OCI-M2 (cell line): ENCODE measurements around the gene AGPAT2.

Experiments
- DNase-seq: peaks from one replicate; lab custom pipeline; 2025; ENCODE audit not compliant: unreplicated experiment; lab: John Stamatoyannopoulos, UW

The AGPAT2 gene

DNA sequence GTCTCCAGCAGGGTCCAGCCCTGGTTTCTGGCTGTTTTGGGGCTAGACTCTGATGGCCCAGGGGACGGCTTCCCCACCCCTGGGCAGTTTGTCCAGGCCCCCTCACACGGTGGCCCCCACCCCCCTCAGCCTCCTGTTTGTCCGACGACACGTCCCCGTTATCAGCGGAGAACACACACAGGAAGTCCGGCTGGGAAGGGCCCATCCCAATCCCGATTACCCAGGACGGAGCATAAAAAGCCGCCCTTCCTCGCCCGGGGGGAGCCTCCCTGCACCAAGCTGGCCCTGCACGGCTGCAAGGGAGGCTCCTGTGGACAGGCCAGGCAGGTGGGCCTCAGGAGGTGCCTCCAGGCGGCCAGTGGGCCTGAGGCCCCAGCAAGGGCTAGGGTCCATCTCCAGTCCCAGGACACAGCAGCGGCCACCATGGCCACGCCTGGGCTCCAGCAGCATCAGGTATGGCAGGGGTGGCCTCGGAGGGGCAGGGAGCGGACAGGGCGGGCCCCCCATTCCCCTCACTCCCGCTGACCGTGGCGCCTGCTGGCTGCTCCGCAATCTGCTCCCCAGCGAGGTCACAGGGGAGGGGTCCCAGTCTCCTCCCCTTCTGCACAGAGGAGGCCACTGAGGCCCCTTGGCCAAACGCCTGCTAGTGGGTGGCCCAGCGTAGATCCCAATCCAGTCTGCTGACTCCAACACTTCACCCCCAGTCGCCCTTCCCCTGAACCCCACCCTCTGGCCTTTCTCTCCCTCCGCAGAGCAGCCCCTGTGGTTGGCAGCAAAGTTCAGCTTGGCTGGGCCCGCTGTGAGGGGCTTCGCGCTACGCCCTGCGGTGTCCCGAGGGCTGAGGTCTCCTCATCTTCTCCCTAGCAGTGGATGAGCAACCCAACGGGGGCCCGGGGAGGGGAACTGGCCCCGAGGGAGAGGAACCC is 24.3 kb downstream of the AGPAT2 start, which contains the start of gene EGFL7:
EGFL7 (plus strand) TSS at position 261 of the 926 bp plus-strand sequence. CDS start 5,367 bp downstream, outside the sequence.
- DNase-seq, result no peak

DNA sequence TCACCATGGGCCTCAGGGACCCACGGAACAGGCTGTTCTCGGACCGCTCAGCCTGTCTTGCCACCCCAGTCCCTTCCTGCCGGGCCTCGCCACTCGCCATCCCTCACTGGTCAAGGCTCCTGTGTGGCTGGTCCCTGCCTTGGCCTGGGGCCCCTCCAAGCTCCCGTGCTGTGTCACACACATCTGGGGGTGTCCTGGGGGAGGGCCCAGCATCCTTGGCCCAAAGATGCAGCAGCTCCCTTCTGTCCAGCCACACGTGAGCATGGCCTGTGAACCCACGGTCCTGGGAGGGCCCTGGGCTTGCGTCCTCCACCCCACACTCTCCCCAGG is 25.0 kb downstream of the AGPAT2 start:
- DNase-seq, result no peak

- no peak for DNase-seq
Measured at GRCh38 chr9:136661641-136662325, 25.5 kb downstream of the AGPAT2 start.

DNA sequence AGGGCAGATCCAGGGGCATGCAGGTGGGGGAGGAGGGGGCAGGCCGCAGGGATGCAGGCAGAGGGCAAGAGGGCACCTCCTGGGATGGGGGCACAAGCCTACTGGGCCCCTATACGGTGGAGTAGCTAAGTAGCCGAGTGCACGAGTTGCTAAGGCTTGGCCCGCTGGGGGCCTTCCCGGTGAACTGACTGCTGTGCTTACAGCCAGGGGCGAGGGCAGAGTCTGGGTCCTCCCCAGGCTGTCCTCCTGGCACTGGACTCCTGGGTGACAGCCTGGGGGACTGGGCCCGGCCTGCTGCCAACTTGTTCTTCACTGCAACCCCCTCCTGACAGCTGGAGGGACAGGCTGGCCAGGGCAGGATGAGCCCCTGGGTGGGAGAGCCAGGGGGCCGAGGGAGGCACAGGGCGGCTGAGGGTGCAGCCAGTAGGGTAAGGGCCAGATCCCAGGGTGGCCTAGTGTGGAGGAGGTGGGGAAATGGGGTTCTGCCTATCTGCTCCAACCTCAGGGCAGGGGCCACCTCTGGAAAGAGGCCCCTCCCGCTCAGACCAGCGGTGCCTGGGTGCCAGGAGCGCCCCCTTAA is 26.2 kb downstream of the AGPAT2 start:
- DNase-seq, result no peak

DNA sequence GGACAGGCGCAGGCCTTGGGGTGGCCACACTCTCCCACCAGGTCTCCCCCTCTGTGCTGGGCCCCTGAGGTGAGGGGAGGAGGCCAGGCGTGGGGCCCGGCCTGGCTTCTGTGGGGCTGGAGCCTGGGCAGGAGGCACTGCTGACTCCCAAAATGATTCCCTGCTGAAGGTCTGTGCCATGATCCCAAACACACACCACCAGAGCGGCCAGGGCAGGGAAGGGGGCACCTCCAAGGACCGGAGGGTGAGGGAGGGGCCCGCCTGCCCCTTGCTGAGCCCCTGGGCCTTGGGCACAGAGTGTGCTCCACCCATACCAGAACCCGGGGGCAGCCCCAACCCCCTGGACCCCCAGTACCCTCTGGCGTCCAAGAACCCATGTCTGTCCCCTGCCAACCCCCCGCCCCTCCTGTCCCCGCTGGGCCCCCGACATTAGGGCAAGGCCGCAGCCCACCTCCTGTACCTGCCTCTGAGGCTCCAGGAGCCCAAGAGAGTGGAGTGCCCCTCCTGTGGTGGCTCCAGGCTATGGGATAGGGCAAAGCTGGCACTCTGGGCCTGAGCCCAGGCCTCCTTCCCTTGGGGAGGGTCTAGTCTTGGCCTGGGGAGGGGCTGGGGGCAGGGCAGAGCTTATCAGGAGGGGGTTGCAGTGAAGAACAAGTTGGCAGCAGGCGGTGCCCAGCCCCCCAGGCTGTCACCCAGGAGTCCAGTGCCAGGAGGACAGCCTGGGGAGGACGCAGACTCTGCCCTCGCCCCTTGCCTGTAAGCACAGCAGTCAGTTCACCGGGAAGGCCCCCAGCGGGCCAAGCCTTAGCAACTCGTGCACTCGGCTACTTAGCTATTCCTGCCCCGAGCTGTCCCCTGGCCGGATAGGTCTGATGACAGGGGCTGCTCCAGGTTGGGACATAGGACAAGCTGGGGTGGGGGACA is 27.1 kb downstream of the AGPAT2 start:
- no peak for DNase-seq

- DNase-seq, result no peak
Measured at GRCh38 chr9:136658849-136659535, 28.3 kb downstream of the AGPAT2 start.

- DNase-seq, result no peak
Measured at GRCh38 chr9:136657974-136658848, 29.0 kb downstream of the AGPAT2 start.

DNA sequence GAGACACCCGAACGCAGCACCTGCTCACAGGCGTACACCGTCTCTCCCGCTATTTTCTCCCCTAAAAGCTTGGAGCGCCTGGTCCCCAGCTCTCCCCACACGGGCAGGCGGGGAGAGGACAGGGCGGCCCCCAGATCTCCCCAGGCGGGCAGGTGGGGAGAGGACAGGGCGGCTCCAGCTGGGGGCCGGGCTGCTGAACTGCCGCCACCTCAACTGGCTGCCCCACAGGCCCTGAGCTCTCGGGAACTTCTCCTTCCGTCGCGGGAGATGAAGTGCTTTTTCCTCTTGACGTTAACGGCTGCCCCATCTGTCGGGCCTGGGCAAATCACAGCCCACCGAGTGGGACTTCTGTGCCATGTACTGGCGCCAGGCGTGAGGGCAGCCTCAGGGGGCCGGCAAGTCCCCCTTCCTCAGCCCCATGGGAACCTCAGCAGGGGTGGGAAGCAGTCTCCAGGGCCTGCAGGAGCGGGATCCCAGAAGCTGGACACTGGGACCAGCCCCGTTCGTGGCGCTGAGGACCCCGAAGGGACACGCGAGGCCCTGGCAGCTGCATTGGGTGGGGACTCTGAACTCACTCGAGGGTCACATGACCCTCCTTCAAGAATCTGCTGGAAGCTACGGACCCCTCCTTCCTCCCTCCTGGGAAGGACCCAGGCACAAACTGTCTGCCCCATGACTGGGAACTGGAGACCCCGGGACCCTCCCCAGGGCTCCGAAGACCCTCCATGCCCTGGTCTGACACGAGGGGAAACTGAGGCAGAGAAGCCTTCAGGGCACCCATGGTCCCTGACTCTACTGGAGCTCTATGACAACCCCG is 30.3 kb downstream of the AGPAT2 start:
- no peak for DNase-seq

GRCh38 chr9:136656183-136656738 is 31.0 kb downstream of the AGPAT2 start:
- DNase-seq, result no peak

DNA sequence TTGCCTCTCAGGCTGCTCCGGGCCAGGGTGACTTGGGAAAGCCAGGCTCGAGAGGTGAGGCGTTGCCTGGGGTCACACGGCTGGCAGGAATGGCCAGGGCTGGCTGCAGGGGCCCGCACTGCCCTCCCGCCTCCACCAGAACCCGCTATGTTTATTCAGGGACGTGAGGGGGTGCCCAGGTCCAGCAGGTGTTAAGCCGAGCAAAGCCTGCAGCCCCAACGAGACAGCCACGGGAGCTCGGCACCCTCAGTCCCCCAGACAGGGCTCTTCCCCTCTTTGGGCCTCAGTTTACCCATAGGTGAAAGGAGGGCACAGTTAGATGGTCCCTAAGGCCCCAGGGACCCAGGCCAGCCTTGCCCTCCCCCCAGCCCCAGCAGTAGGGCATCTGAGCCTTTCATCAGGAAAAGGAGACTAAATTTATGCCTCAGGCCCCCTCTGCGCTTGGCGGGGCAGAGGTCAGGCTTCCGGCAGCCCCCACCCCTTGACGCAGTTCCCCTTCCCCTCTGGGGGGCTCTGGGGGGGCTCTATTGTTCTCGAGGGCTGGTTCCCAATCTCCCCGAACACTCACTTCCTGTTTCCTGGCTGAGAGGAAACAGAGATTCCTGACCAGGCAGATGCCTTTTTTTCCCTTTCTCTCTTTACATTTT is 31.6 kb downstream of the AGPAT2 start:
- no peak for DNase-seq

DNA sequence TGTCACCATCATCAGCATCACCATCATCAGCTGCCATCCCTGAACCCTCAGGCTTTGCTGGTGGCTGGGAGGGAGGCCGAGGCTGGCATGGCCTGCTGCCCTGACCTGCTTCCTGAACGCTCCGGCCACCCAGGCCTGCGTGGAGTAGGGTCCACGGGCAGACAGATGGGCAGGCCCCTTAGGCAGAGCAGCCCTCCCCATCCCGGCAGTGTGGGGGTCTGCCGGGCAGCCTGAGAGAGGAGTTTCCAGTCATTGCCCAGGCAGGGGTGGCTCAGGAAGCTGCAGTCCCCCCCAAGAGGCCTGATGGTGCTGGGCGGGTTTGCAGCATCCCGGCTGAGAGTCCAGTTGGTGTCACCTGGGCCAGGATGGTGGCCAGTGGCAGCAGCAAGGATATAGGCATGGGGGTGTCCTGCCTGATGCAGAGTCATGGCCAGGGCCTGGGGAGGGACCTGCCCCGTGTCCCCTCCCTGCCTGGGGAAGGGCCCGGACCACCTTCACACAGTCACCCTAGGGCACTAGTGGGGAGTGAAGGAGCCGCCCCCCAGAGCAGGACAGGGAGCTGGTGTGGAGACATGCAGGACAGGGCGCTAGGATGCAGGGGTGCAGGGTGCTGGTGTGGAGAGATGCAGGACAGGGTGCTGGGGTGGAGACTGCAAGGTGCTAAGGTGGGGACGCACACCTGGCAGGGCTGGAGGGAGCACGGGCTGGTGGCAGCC is 32.3 kb downstream of the AGPAT2 start:
- no peak for DNase-seq

- no peak for DNase-seq
Measured at GRCh38 chr9:136653323-136654079, 33.8 kb downstream of the AGPAT2 start.

GRCh38 chr9:136651860-136652259 is 35.4 kb downstream of the AGPAT2 start:
- no peak for DNase-seq

- DNase-seq, result no peak
Measured at GRCh38 chr9:136650648-136651047, 36.6 kb downstream of the AGPAT2 start.

- no peak for DNase-seq
Measured at GRCh38 chr9:136650021-136650420, 37.2 kb downstream of the AGPAT2 start.

GRCh38 chr9:136648751-136649150 is 38.5 kb downstream of the AGPAT2 start:
- DNase-seq, result no peak
